Measurements from ENCODE around the gene EHD4.

DNA sequence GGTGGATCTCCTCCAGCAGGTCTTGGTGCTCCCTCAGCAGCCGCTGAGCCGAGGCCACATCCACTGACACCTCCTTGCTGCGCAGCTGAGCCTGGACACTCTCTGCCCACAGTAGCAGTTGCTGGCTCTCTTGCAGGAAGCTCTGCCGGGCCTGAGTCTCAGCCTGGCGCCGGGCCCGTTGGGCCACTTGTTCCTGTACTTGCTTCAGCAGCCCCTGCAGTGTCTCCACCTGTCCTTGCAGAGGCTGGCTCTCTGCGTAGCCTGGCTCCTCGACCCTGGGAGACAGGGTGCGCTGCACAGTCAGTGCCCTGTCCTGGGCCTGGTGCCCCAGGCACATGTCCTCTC lies 94.0 kb downstream of the EHD4 start:
- TF ChIP-seq, protein P1, sequence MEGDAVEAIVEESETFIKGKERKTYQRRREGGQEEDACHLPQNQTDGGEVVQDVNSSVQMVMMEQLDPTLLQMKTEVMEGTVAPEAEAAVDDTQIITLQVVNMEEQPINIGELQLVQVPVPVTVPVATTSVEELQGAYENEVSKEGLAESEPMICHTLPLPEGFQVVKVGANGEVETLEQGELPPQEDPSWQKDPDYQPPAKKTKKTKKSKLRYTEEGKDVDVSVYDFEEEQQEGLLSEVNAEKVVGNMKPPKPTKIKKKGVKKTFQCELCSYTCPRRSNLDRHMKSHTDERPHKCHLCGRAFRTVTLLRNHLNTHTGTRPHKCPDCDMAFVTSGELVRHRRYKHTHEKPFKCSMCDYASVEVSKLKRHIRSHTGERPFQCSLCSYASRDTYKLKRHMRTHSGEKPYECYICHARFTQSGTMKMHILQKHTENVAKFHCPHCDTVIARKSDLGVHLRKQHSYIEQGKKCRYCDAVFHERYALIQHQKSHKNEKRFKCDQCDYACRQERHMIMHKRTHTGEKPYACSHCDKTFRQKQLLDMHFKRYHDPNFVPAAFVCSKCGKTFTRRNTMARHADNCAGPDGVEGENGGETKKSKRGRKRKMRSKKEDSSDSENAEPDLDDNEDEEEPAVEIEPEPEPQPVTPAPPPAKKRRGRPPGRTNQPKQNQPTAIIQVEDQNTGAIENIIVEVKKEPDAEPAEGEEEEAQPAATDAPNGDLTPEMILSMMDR (IDR thresholded peaks at IDR 0.05) = no peak
- TF ChIP-seq POLR2A (IDR thresholded peaks at IDR 0.05) (no peak), EP300 (IDR thresholded peaks at IDR 0.05) (no peak)

Data from ovary (tissue), 3 donors.